IMR-90 (cell line): ENCODE results near the gene RASSF3. TPM values are rescaled to one million over a fixed set of nuclear protein-coding genes. Genes with fewer than 3 reads are reported as not detected.

ENCODE experiments used
- ATAC-seq: fragments of 200-7000 bp; cut with Tn5 transposase; 2 replicates; pipeline ENCODE4 v1.9.1; 2020; ENCODE audit warnings: low read depth, mild to moderate bottlenecking, moderate library complexity
- BruUV-seq: library from RNA; stranded (reverse); fragments of 400-500 nt; replicated peaks from 2 replicates; lab custom pipeline; 2021; lab: Mats Ljungman, UMichigan
- CTCF ChIA-PET: fragments of 300-600 bp; formaldehyde crosslinking; extraction: SDS; loops from one replicate; lab custom pipeline; 2021; ENCODE audit warnings: antibody characterized with exemption; lab: Yijun Ruan, JAX
- POLR2A ChIA-PET: fragments of 300-600 bp; sonication (Branson Sonifier 250); formaldehyde crosslinking; loops from one replicate; lab custom pipeline; 2022; ENCODE audit warnings: antibody characterized with exemption; ENCODE audit not compliant: unreplicated experiment; lab: Charles Lee
- DNase-seq: peaks from one replicate; pipeline ENCODE4 v3.0.0; 2013
- H2AFZ ChIP-seq: replicated peaks from 2 replicates; pipeline ENCODE3; 2013; ENCODE audit warnings: low read length, mild to moderate bottlenecking; ENCODE audit not compliant: poor library complexity
- H2AK5ac ChIP-seq: 2 replicates; pipeline ENCODE4 v1.6.1; 2013; ENCODE audit warnings: low read depth, low read length, inconsistent platforms
- H2AK9ac ChIP-seq: replicated peaks from 2 replicates; pipeline ENCODE3; 2013; ENCODE audit warnings: mild to moderate bottlenecking, low read depth, low read length, moderate library complexity; ENCODE audit not compliant: poor library complexity
- H2BK120ac ChIP-seq: 2 replicates; pipeline ENCODE4 v1.6.1; 2013; ENCODE audit warnings: low read depth, low read length, inconsistent platforms
- H2BK15ac ChIP-seq: 3 replicates; pipeline ENCODE4 v1.6.1; 2013; ENCODE audit warnings: low read depth, low read length, inconsistent platforms
- H2BK20ac ChIP-seq: 2 replicates; pipeline ENCODE4 v1.6.1; 2013; ENCODE audit warnings: low read depth, mild to moderate bottlenecking, inconsistent platforms, low read length, moderate library complexity
- H2BK5ac ChIP-seq: 2 replicates; pipeline ENCODE4 v1.6.1; 2013; ENCODE audit warnings: mild to moderate bottlenecking, low read depth, low read length, inconsistent platforms; ENCODE audit not compliant: poor library complexity, severe bottlenecking
- H3K14ac ChIP-seq: replicated peaks from 2 replicates; pipeline ENCODE4 v1.6.1; 2013; ENCODE audit warnings: low read depth, low read length, inconsistent platforms
- H3K18ac ChIP-seq: 2 replicates; pipeline ENCODE4 v1.6.1; 2013; ENCODE audit warnings: low read depth, low read length, control low read depth
- H3K23ac ChIP-seq: 2 replicates; pipeline ENCODE4 v1.6.1; 2013; ENCODE audit warnings: low read depth, low read length, inconsistent platforms
- H3K27ac ChIP-seq: 2 replicates; pipeline ENCODE4 v1.5.1; 2013; ENCODE audit warnings: mild to moderate bottlenecking, control low read depth, low read length; ENCODE audit not compliant: insufficient read depth
- H3K27me3 ChIP-seq: 2 replicates; pipeline ENCODE4 v1.6.1; 2013; ENCODE audit warnings: low read length; ENCODE audit not compliant: control insufficient read depth, insufficient read depth
- H3K36me3 ChIP-seq: 2 replicates; pipeline ENCODE4 v1.6.1; 2013; ENCODE audit warnings: low read length, mixed read lengths; ENCODE audit not compliant: control insufficient read depth, insufficient read depth
- H3K4ac ChIP-seq: 2 replicates; pipeline ENCODE4 v1.6.1; 2013; ENCODE audit warnings: low read depth, low read length, inconsistent platforms
- H3K4me1 ChIP-seq: 2 replicates; pipeline ENCODE4 v1.6.1; 2013; ENCODE audit warnings: low read length, mixed read lengths; ENCODE audit not compliant: control insufficient read depth, insufficient read depth
- H3K4me2 ChIP-seq: 2 replicates; pipeline ENCODE4 v1.6.1; 2013; ENCODE audit warnings: low read depth, mild to moderate bottlenecking, control low read depth, low read length, moderate library complexity
- H3K4me3 ChIP-seq: 2 replicates; pipeline ENCODE4 v1.5.1; 2013; ENCODE audit warnings: low read depth, mild to moderate bottlenecking, control low read depth, low read length, moderate library complexity; ENCODE audit not compliant: insufficient read depth
- H3K56ac ChIP-seq: 2 replicates; pipeline ENCODE4 v1.6.1; 2013; ENCODE audit warnings: low read length, inconsistent platforms; ENCODE audit not compliant: insufficient read depth; ENCODE audit errors: extremely low read depth
- H3K79me1 ChIP-seq, 2 experiments: 2 replicates each; pipeline ENCODE4 v1.6.1; 2013; ENCODE audit warnings: low read length in 2 of 2, inconsistent platforms in 1 of 2, low read depth in 1 of 2
- H3K9ac ChIP-seq: 2 replicates; pipeline ENCODE4 v1.6.1; 2013; ENCODE audit warnings: low read depth, low read length, control low read depth
- H3K9me1 ChIP-seq: 2 replicates; pipeline ENCODE4 v1.6.1; 2013; ENCODE audit warnings: low read length, inconsistent platforms; ENCODE audit not compliant: insufficient read depth
- H3K9me3 ChIP-seq: 2 replicates; pipeline ENCODE4 v1.6.1; 2013; ENCODE audit warnings: low read length; ENCODE audit not compliant: control insufficient read depth, insufficient read depth
- H4K20me1 ChIP-seq: 2 replicates; pipeline ENCODE4 v1.6.1; 2013; ENCODE audit warnings: low read length, inconsistent platforms; ENCODE audit not compliant: insufficient read depth
- H4K5ac ChIP-seq: 2 replicates; pipeline ENCODE4 v1.6.1; 2013; ENCODE audit warnings: mild to moderate bottlenecking, low read depth, low read length, control low read depth
- H4K8ac ChIP-seq, 2 experiments: 2 replicates each; pipeline ENCODE4 v1.6.1; 2013; ENCODE audit warnings: low read depth in 2 of 2, low read length in 2 of 2, control low read depth in 1 of 2, inconsistent platforms in 1 of 2
- H4K91ac ChIP-seq: 2 replicates; pipeline ENCODE4 v1.6.1; 2013; ENCODE audit warnings: low read depth, low read length, inconsistent platforms; ENCODE audit not compliant: insufficient read depth
- BHLHE40 ChIP-seq: fragments of 150-350 bp; IDR thresholded peaks from 2 replicates; pipeline ENCODE4 v1.6.1; 2016; ENCODE audit warnings: mild to moderate bottlenecking, low read depth, low read length
- CEBPB ChIP-seq: IDR thresholded peaks from 2 replicates; pipeline ENCODE4 v1.6.1; 2012; ENCODE audit warnings: low read depth, low read length, improper control_type of control experiment
- CHD1 ChIP-seq: IDR thresholded peaks from 2 replicates; pipeline ENCODE4 v1.6.1; 2012; ENCODE audit warnings: low read depth, low read length, improper control_type of control experiment
- FOS ChIP-seq: fragments of 150-350 bp; IDR thresholded peaks from 2 replicates; pipeline ENCODE4 v1.6.1; 2016; ENCODE audit warnings: low read depth, low read length
- MAFK ChIP-seq: IDR thresholded peaks from 2 replicates; pipeline ENCODE4 v1.6.1; 2012; ENCODE audit warnings: low read depth, low read length, improper control_type of control experiment
- MAZ ChIP-seq: IDR thresholded peaks from 2 replicates; pipeline ENCODE4 v1.6.1; 2012; ENCODE audit warnings: low read depth, mild to moderate bottlenecking, low read length, improper control_type of control experiment, moderate library complexity, borderline replicate concordance
- NFE2L2 ChIP-seq: fragments of 150-350 bp; IDR thresholded peaks from 2 replicates; pipeline ENCODE4 v1.6.1; 2016; ENCODE audit warnings: low read depth, mild to moderate bottlenecking, low read length
- POLR2A ChIP-seq: IDR thresholded peaks from 2 replicates; pipeline ENCODE4 v1.6.1; 2012; ENCODE audit warnings: mild to moderate bottlenecking, low read depth, low read length
- RAD21 ChIP-seq: IDR thresholded peaks from 2 replicates; pipeline ENCODE4 v1.6.1; 2012; ENCODE audit warnings: low read length, improper control_type of control experiment
- RCOR1 ChIP-seq: IDR thresholded peaks from 2 replicates; pipeline ENCODE4 v1.6.1; 2012; ENCODE audit warnings: mild to moderate bottlenecking, low read length, improper control_type of control experiment; ENCODE audit not compliant: insufficient replicate concordance
- RFX5 ChIP-seq: IDR thresholded peaks from 2 replicates; pipeline ENCODE4 v1.8.0; 2012; ENCODE audit warnings: low read depth, mild to moderate bottlenecking, low read length, moderate library complexity
- SMC3 ChIP-seq: fragments of 150-350 bp; IDR thresholded peaks from 2 replicates; pipeline ENCODE4 v1.6.1; 2016; ENCODE audit warnings: low read depth, mild to moderate bottlenecking, antibody characterized with exemption, low read length, moderate library complexity
- WGBS, 2 experiments: methylation state at CpG; one replicate each; pipeline versions ENCODE4 v1.1.5 to v1.1.7; 2013; ENCODE audit warnings: missing lambda C conversion rate in 2 of 2; ENCODE audit not compliant: insufficient read length in 1 of 2; ENCODE audit errors: extremely low coverage in 2 of 2; 5-methylcytosine and 5-hydroxymethylcytosine counted together
- dilution Hi-C: fragments of 300-500 bp; cut with HindIII; formaldehyde crosslinking; loops from one replicate; pipeline ENCODE4 v1.14.3; 2018; ENCODE audit warnings: low sequenced_read_pairs; ENCODE audit not compliant: unreplicated experiment
- in situ Hi-C: fragments of 300-500 bp; cut with MboI; formaldehyde crosslinking; loops from 3 replicates; pipeline ENCODE4 v1.14.3; 2019; ENCODE audit warnings: low sequenced_read_pairs, inconsistent platforms, mixed read lengths
- intact Hi-C: fragments of 100-400 bp; cut with micrococcal nuclease; formaldehyde crosslinking; loops from 2 replicates; pipeline ENCODE4 v1.10.0; 2022
- polyA plus RNA-seq, 3 experiments: library from polyadenylated mRNA; depleted of rRNA; stranded (reverse); fragments of >200 nt; gene quantifications; 2 replicates each; pipeline ENCODE4 v1.2.3, GENCODE V29; 2012; ENCODE audit warnings: low replicate concordance in 1 of 3
- total RNA-seq: library from RNA; depleted of rRNA; stranded (reverse); fragments of >200 nt; gene quantifications from 2 replicates; pipeline ENCODE4 v1.2.3, GENCODE V29; 2012
- TF ChIP-seq, protein P1 (sequence below): fragments of 150-350 bp; IDR thresholded peaks from 2 replicates; pipeline ENCODE4 v1.6.1; 2016; ENCODE audit warnings: low read depth, mild to moderate bottlenecking, low read length, moderate library complexity, borderline replicate concordance
- TF ChIP-seq, protein P2 (sequence below): conservative IDR thresholded peaks from 2 replicates; pipeline ENCODE4 v1.5.1; 2012; ENCODE audit warnings: mild to moderate bottlenecking, low read depth, low read length, improper control_type of control experiment
- TF ChIP-seq, protein P3 (sequence below): fragments of 150-350 bp; IDR thresholded peaks from 2 replicates; pipeline ENCODE4 v1.6.1; 2017; ENCODE audit warnings: mild to moderate bottlenecking, antibody characterized with exemption, low read length, low read depth

The RASSF3 gene
- total and polyA plus RNA-seq, 2 of the 4 experiments (the other 2 are of a cell fraction) = 18.7 to 39.3 TPM

DNA sequence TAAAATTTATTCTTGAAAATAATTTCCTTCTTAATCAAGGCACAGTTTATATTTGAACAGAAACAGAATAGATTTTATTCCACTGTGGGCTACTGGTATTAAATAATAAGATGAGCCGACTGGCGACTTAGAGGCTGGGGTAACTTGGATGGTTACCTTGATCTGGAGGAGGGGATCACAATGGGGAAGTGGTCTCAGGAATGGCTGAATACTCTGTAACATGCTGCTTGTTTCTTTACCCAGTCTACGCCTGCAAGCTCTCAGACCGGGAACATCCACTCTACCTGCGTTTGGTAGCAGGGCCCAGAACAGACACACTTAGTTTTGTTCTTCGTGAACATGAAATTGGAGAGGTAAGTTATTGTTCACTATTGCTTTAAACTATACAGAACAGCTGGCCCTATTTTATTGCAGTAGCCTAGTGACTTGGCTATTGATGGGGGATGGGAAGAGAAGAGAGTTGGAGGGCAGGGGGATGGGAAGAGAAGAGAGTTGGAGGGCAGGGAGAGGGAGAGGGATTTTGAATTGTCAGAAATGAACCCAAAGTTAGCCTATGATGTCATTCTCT, 81.0 kb downstream of the RASSF3 start:
- Histone ChIP-seq H2BK120ac (no peak overlapping the region), H2BK15ac (no peak overlapping the region), H2AFZ (no peak overlapping the region), H3K4me2 (no peak overlapping the region; the same call in 1 of the 2 replicates), H2AK5ac (no peak overlapping the region), H4K20me1 (peaks cover 8% of the 10 kb centered on the region), H3K36me3 (peaks cover 22% of the 10 kb centered on the region), H3K27ac (no peak overlapping the region; the same call in 1 of the 2 replicates), H4K8ac (no peak overlapping the region), H3K9me1 (peaks cover 3% of the 10 kb centered on the region; the same call in 1 of the 2 replicates), H3K27me3 (no peaks in the 10 kb centered on the region), H3K4ac (no peak overlapping the region), H3K56ac (no peak overlapping the region), H3K4me3 (no peak overlapping the region), H3K14ac (0 out of 2 replicates have a peak overlapping the region, but pooled peaks have one; percentile 14), H2BK5ac (no peak overlapping the region), H2BK20ac (no peak overlapping the region), H2AK9ac (no peak overlapping the region), H3K9me3 (no peaks in the 10 kb centered on the region), H3K9ac (no peak overlapping the region), H3K79me1 (peaks cover 16 to 57% of the 10 kb centered on the region in 2 experiments), H3K18ac (no peak overlapping the region), H4K91ac (no peak overlapping the region), H3K23ac (0 out of 2 replicates have a peak overlapping the region, but pooled peaks have one; percentile 34), H3K4me1 (peaks cover 9% of the 10 kb centered on the region), H4K5ac (no peak overlapping the region)
- dilution Hi-C loops = no loop called here
- WGBS, 2 experiments = no CpG with 5 or more reads among the region's 6 CpGs
- in situ Hi-C loops = no loop called here
- no TSS peak for BruUV-seq
- ChIA-PET POLR2A (interaction anchor here (0.5 kb wide), 1 partner anchor 77 kb away, joined by 4 read pairs; no protein-coding TSS in a partner anchor), CTCF (interaction anchor here (0.8 to 1.2 kb wide), 2 partner anchors 47 to 142 kb away, joined by 3 to 4 read pairs; no protein-coding TSS in a partner anchor)
- no peak; the same call in 1 of the 2 replicates for ATAC-seq
- no peak for DNase-seq
- intact Hi-C loops = no loop called here
- TF ChIP-seq RFX5 (no peak), CHD1 (no peak), POLR2A (no peak), MAZ (no peak), SMC3 (no peak), NFE2L2 (no peak), RCOR1 (no peak), FOS (no peak), MAFK (no peak), RAD21 (no peak), CEBPB (no peak), BHLHE40 (no peak)
- TF ChIP-seq, protein P1, sequence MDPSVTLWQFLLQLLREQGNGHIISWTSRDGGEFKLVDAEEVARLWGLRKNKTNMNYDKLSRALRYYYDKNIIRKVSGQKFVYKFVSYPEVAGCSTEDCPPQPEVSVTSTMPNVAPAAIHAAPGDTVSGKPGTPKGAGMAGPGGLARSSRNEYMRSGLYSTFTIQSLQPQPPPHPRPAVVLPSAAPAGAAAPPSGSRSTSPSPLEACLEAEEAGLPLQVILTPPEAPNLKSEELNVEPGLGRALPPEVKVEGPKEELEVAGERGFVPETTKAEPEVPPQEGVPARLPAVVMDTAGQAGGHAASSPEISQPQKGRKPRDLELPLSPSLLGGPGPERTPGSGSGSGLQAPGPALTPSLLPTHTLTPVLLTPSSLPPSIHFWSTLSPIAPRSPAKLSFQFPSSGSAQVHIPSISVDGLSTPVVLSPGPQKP = no peak
- TF ChIP-seq, protein P2, sequence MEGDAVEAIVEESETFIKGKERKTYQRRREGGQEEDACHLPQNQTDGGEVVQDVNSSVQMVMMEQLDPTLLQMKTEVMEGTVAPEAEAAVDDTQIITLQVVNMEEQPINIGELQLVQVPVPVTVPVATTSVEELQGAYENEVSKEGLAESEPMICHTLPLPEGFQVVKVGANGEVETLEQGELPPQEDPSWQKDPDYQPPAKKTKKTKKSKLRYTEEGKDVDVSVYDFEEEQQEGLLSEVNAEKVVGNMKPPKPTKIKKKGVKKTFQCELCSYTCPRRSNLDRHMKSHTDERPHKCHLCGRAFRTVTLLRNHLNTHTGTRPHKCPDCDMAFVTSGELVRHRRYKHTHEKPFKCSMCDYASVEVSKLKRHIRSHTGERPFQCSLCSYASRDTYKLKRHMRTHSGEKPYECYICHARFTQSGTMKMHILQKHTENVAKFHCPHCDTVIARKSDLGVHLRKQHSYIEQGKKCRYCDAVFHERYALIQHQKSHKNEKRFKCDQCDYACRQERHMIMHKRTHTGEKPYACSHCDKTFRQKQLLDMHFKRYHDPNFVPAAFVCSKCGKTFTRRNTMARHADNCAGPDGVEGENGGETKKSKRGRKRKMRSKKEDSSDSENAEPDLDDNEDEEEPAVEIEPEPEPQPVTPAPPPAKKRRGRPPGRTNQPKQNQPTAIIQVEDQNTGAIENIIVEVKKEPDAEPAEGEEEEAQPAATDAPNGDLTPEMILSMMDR = no peak
- TF ChIP-seq, protein P3, sequence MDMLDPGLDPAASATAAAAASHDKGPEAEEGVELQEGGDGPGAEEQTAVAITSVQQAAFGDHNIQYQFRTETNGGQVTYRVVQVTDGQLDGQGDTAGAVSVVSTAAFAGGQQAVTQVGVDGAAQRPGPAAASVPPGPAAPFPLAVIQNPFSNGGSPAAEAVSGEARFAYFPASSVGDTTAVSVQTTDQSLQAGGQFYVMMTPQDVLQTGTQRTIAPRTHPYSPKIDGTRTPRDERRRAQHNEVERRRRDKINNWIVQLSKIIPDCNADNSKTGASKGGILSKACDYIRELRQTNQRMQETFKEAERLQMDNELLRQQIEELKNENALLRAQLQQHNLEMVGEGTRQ = no peak
